Measurements from ENCODE around the gene SOHLH1.

The SOHLH1 gene

GRCh38 chr9:135744333-135745070 is 45.2 kb upstream of the SOHLH1 start:
- DNase-seq (ENCODE audit: low read depth, low spot score): no peak
- ChIA-PET CTCF (no interaction called here), POLR2A (no interaction called here)
- no peak overlapping the region for H3K4me3 ChIP-seq (ENCODE audit: low read depth, low read length)
- no peak for TF ChIP-seq CTCF (IDR thresholded peaks at IDR 0.05; ENCODE audit: insufficient read depth, low read length, missing control alignments)

GRCh38 chr9:135743546-135744332 is 44.5 kb upstream of the SOHLH1 start:
- TF ChIP-seq CTCF (IDR thresholded peaks at IDR 0.05; ENCODE audit: insufficient read depth, low read length, missing control alignments): no peak
- no peak for DNase-seq (ENCODE audit: low read depth, low spot score)
- ChIA-PET CTCF (no interaction called here), POLR2A (no interaction called here)
- H3K4me3 ChIP-seq (ENCODE audit: low read depth, low read length): no peak overlapping the region

GRCh38 chr9:135743021-135743420 is 43.7 kb upstream of the SOHLH1 start:
- ChIA-PET POLR2A (no interaction called here), CTCF (no interaction called here)
- no peak overlapping the region for H3K4me3 ChIP-seq (ENCODE audit: low read depth, low read length)
- TF ChIP-seq CTCF (IDR thresholded peaks at IDR 0.05; ENCODE audit: insufficient read depth, low read length, missing control alignments): no peak
- DNase-seq (ENCODE audit: low read depth, low spot score): no peak

GRCh38 chr9:135741276-135742219 is 42.3 kb upstream of the SOHLH1 start:
- DNase-seq (ENCODE audit: low read depth, low spot score): no peak
- CTCF ChIA-PET: no interaction called here
- POLR2A ChIA-PET: no interaction called here
- no peak for TF ChIP-seq CTCF (IDR thresholded peaks at IDR 0.05; ENCODE audit: insufficient read depth, low read length, missing control alignments)
- no peak overlapping the region for H3K4me3 ChIP-seq (ENCODE audit: low read depth, low read length)

- H3K4me3 ChIP-seq (ENCODE audit: low read depth, low read length): no peak overlapping the region
- TF ChIP-seq CTCF (IDR thresholded peaks at IDR 0.05; ENCODE audit: insufficient read depth, low read length, missing control alignments): no peak
- ChIA-PET CTCF (no interaction called here), POLR2A (no interaction called here)
- no peak for DNase-seq (ENCODE audit: low read depth, low spot score)
Measured at GRCh38 chr9:135739271-135740220, 40.3 kb upstream of the SOHLH1 start.

Measured in AG04449 (cell line).